Endothelial cell of umbilical vein (primary cell): ENCODE measurements around the gene FRZB. TPM values are rescaled to one million over a fixed set of nuclear protein-coding genes. Genes with fewer than 3 reads are reported as not detected.
"Not testable (repeated sequence)": the region's sequence is repeated elsewhere in the genome, so short reads cannot be mapped to it uniquely, and the experiment has no call there.

Experiments
- BruUV-seq: library from RNA; stranded (reverse); fragments of 400-500 nt; replicated peaks from 2 replicates; lab custom pipeline; 2021; lab: Mats Ljungman, UMichigan
- CTCF ChIA-PET: fragments of 300-600, 350-600 bp; sonication (Branson Sonifier 250); formaldehyde crosslinking; loops from one replicate; lab custom pipeline; 2021; ENCODE audit warnings: antibody characterized with exemption, inconsistent platforms; lab: Charles Lee
- POLR2A ChIA-PET: fragments of 300-600, 350-600 bp; sonication (Branson Sonifier 250); formaldehyde crosslinking; loops from one replicate; lab custom pipeline; 2021; ENCODE audit warnings: antibody characterized with exemption, inconsistent platforms; lab: Charles Lee
- DNase-seq: peaks from one replicate; pipeline ENCODE4 v3.0.0-alpha.2; 2011; ENCODE audit warnings: low read depth, low spot score
- FAIRE-seq: peaks from 2 replicates; lab custom pipeline; 2011; peaks lifted over from hg19 to GRCh38; lab: Jason Lieb, UNC
- H2AFZ ChIP-seq: 2 replicates; pipeline ENCODE4 v1.6.0; 2012; ENCODE audit warnings: low read depth, low read length, control low read depth, inconsistent platforms
- H3K27ac ChIP-seq: 2 replicates; pipeline ENCODE4 v1.5.1; 2011; ENCODE audit warnings: low read depth, mild to moderate bottlenecking, control low read depth, low read length, moderate library complexity; ENCODE audit not compliant: insufficient read depth
- H3K27me3 ChIP-seq, 2 experiments: 2 replicates each; pipeline versions ENCODE4 v1.6.0 to v1.6.1; 2011; ENCODE audit warnings: low read length in 2 of 2, mixed read lengths in 1 of 2; ENCODE audit not compliant: control insufficient read depth in 2 of 2, insufficient read depth in 2 of 2
- H3K36me3 ChIP-seq, 2 experiments: 2 replicates in 1 of 2; 3 replicates in 1 of 2; pipeline ENCODE4 v1.5.1; 2011; ENCODE audit warnings: low read length in 2 of 2, mild to moderate bottlenecking in 1 of 2, moderate library complexity in 1 of 2; ENCODE audit not compliant: control insufficient read depth in 2 of 2, insufficient read depth in 2 of 2; ENCODE audit errors: extremely low read depth in 1 of 2
- H3K4me1 ChIP-seq: 3 replicates; pipeline ENCODE4 v1.5.1; 2011; ENCODE audit warnings: mild to moderate bottlenecking, low read length; ENCODE audit not compliant: control insufficient read depth, insufficient read depth; ENCODE audit errors: extremely low read depth
- H3K4me2 ChIP-seq: 2 replicates; pipeline ENCODE4 v1.6.1; 2011; ENCODE audit warnings: low read length, control low read depth, mixed read lengths; ENCODE audit not compliant: insufficient read depth
- H3K4me3 ChIP-seq, 3 experiments: fragments of 200-600 bp in 1 of 3; sonication (generic), shearing (Covaris generic) in 1 of 3; replicated peaks in 1 of 3; 2 replicates each; pipeline ENCODE4 v1.5.1; 2011 to 2016; ENCODE audit warnings: control low read depth in 3 of 3, low read length in 3 of 3, mild to moderate bottlenecking in 2 of 3, inconsistent platforms in 1 of 3, low read depth in 1 of 3, moderate library complexity in 1 of 3; ENCODE audit not compliant: insufficient read depth in 1 of 3
- H3K79me2 ChIP-seq: 2 replicates; pipeline ENCODE4 v1.6.0; 2012; ENCODE audit warnings: low read length, inconsistent platforms; ENCODE audit not compliant: control insufficient read depth, insufficient read depth
- H3K9ac ChIP-seq: replicated peaks from 2 replicates; pipeline ENCODE3; 2011; ENCODE audit warnings: low read length, control low read depth; ENCODE audit not compliant: insufficient read depth; ENCODE audit errors: extremely low read depth
- H3K9me1 ChIP-seq: replicated peaks from 3 replicates; pipeline ENCODE4 v1.6.0; 2011; ENCODE audit warnings: mild to moderate bottlenecking, low read length; ENCODE audit not compliant: control insufficient read depth, insufficient read depth; ENCODE audit errors: extremely low read depth
- H3K9me3 ChIP-seq: replicated peaks from 2 replicates; pipeline ENCODE4 v1.5.1; 2012; ENCODE audit warnings: low read length, inconsistent platforms; ENCODE audit not compliant: control insufficient read depth, insufficient read depth
- H4K20me1 ChIP-seq: replicated peaks from 2 replicates; pipeline ENCODE3; 2011; ENCODE audit warnings: mild to moderate bottlenecking, low read length; ENCODE audit not compliant: control insufficient read depth, insufficient read depth; ENCODE audit errors: extremely low read depth
- CTCF ChIP-seq, 2 donors: IDR thresholded peaks; 1 replicate in 1 of 2; 2 replicates in 1 of 2; pipeline ENCODE4 v1.5.1; 2011; ENCODE audit warnings: low read length in 2 of 2, mild to moderate bottlenecking in 2 of 2, moderate library complexity in 2 of 2, control low read depth in 1 of 2, inconsistent platforms in 1 of 2, low read depth in 1 of 2; ENCODE audit not compliant: insufficient read depth in 1 of 2; ENCODE audit errors: extremely low read depth in 1 of 2
- EZH2 ChIP-seq: IDR thresholded peaks from 2 replicates; pipeline ENCODE4 v1.6.1; 2012; ENCODE audit warnings: borderline replicate concordance, low read depth, mild to moderate bottlenecking, moderate library complexity, low read length, inconsistent platforms; ENCODE audit not compliant: severe bottlenecking
- FOS ChIP-seq: IDR thresholded peaks from 2 replicates; pipeline ENCODE4 v1.6.1; 2011; ENCODE audit warnings: mild to moderate bottlenecking, low read length, moderate library complexity, borderline replicate concordance; ENCODE audit not compliant: insufficient read depth
- GATA2 ChIP-seq: IDR thresholded peaks from 2 replicates; pipeline ENCODE4 v1.7.0; 2011; ENCODE audit warnings: low read depth, mild to moderate bottlenecking, moderate library complexity, mixed read lengths, low read length; ENCODE audit not compliant: insufficient read length, insufficient read depth
- JUN ChIP-seq: IDR thresholded peaks from 2 replicates; pipeline ENCODE4 v1.6.1; 2011; ENCODE audit warnings: borderline replicate concordance, low read depth; ENCODE audit not compliant: insufficient read length, insufficient read depth
- MAX ChIP-seq: IDR thresholded peaks from 2 replicates; pipeline ENCODE4 v1.6.1; 2011; ENCODE audit not compliant: insufficient read depth, insufficient read length
- MYC ChIP-seq: IDR thresholded peaks from one replicate; pipeline ENCODE4 v1.6.1; 2011; ENCODE audit warnings: mild to moderate bottlenecking, low read depth, low read length
- POLR2A ChIP-seq: IDR thresholded peaks from 2 replicates; pipeline ENCODE4 v1.6.1; 2012; ENCODE audit warnings: low read depth, mild to moderate bottlenecking, control low read depth, low read length
- POLR2AphosphoS5 ChIP-seq: IDR thresholded peaks from 2 replicates; pipeline ENCODE4 v1.6.1; 2012; ENCODE audit warnings: low read depth, mild to moderate bottlenecking, control low read depth, low read length, moderate library complexity; ENCODE audit not compliant: insufficient read depth
- dilution Hi-C: fragments of 300-500 bp; cut with MboI; formaldehyde crosslinking; loops from one replicate; pipeline ENCODE4 v1.15.0; 2019; ENCODE audit warnings: low sequenced_read_pairs; ENCODE audit not compliant: extremely low pct_ligation_motif_present
- intact Hi-C: fragments of 100-400 bp; cut with micrococcal nuclease; formaldehyde crosslinking; loops from one replicate; pipeline ENCODE4 v1.10.0; 2022
- polyA plus RNA-seq, 4 experiments: library from polyadenylated mRNA; depleted of rRNA in 3 of 4; stranded (reverse) in 3 of 4; unstranded in 1 of 4; fragments of >200 nt; gene quantifications; 2 replicates each; pipeline versions ENCODE4 v1.2.1 to v1.2.3, GENCODE V29; 2011 to 2012; ENCODE audit warnings: missing spikeins in 1 of 4
- total RNA-seq: library from RNA; stranded (reverse); gene quantifications from 2 replicates; pipeline ENCODE4 v1.2.3, GENCODE V29; 2021

Gene FRZB
- total and polyA plus RNA-seq, 2 donors (not counting 3 experiments of a cell fraction or from before 2014, with no cell fraction given), result 0.04 TPM; not detected in 1

GRCh38 chr2:182893666-182894065 lies 27.2 kb upstream of the FRZB start:
- dilution Hi-C loops (no loop called here), intact Hi-C loops (no loop called here)
- FAIRE-seq (no peak), DNase-seq (no peak)
- Histone ChIP-seq H4K20me1 (no peaks in the 10 kb centered on the region), H3K9me3 (no peaks in the 10 kb centered on the region), H3K36me3 (no peaks in the 10 kb centered on the region), H3K27me3 (no peaks in the 10 kb centered on the region), H3K4me2 (no peak overlapping the region), H3K9ac (no peak overlapping the region), H2AFZ (no peak overlapping the region), H3K79me2 (no peaks in the 10 kb centered on the region), H3K4me1 (no peaks in the 10 kb centered on the region), H3K9me1 (no peaks in the 10 kb centered on the region), H3K27ac (no peak overlapping the region), H3K4me3 (no peak overlapping the region)
- POLR2A ChIA-PET, result no interaction called here
- no TSS peak for BruUV-seq
- no peak for TF ChIP-seq FOS
- no peak for TF ChIP-seq MYC
- TF ChIP-seq JUN, result no peak
- no peak for TF ChIP-seq MAX
- TF ChIP-seq EZH2, result no peak
- TF ChIP-seq POLR2A, result no peak
- no peak for TF ChIP-seq GATA2
- TF ChIP-seq CTCF (IDR thresholded peaks at IDR 0.05; ENCODE audit: extremely low read depth in 1 of 2, insufficient read depth in 1 of 2, low read depth in 1 of 2, low read length in 2 of 2), result no peak
- no peak for TF ChIP-seq POLR2AphosphoS5
- CTCF ChIA-PET, result no interaction called here

- H3K9me1 ChIP-seq, H3K27me3 ChIP-seq, FAIRE-seq, H3K9me3 ChIP-seq, H3K9ac ChIP-seq, DNase-seq, H3K79me2 ChIP-seq, BruUV-seq, H3K4me3 ChIP-seq, intact Hi-C loops, POLR2A ChIA-PET, H2AFZ ChIP-seq, H3K4me2 ChIP-seq, CTCF ChIA-PET, H3K27ac ChIP-seq, dilution Hi-C loops, H4K20me1 ChIP-seq, H3K36me3 ChIP-seq, H3K4me1 ChIP-seq: not testable (repeated sequence)
These were observed 26.6 kb upstream of the FRZB start for GRCh38 chr2:182893035-182893434.
